Neural progenitor cell (in vitro differentiated cells): ENCODE results near the gene MSANTD4.

Source experiments
- CTCF ChIP-seq: fragments of 200-600 bp; sonication (generic); IDR thresholded peaks from 2 replicates; pipeline ENCODE4 v1.5.1; 2017; ENCODE audit warnings: antibody characterized with exemption, mild to moderate bottlenecking
- EZH2 ChIP-seq: fragments of 200-600 bp; sonication (generic); IDR thresholded peaks from 2 replicates; pipeline ENCODE4 v1.6.1; 2017; ENCODE audit warnings: antibody characterized with exemption, mild to moderate bottlenecking, moderate library complexity

GRCh38 chr11:105975128-105975527 is 46.9 kb downstream of the MSANTD4 start:
- TF ChIP-seq CTCF (no peak), EZH2 (no peak)
